ENCODE results near the gene ALK. TPM values are rescaled to one million over a fixed set of nuclear protein-coding genes. Genes with fewer than 3 reads are reported as not detected.

Gene ALK
- total RNA-seq, 1 donor from 2014 or later, result 0.52 TPM

DNA sequence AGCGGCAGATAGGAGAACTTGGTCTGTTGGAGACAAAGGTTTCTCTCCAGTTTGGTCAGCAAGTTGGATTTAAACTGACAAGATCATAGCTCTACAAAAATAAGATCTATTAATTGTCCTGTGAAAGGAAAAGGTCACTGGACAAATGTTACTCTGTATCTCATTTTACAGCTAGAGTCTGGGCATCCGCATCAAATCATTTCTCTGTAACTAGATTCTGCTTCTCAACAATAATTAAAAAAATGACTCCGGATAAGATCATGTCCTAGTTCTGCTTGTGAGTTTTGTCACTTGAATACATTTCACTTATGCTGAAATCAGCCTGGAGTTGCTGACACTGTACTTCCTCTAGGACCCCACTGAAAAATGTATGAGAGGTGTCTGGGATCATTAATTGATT lies 310.8 kb downstream of the ALK start:
- peaks cover 0 to 5% (median 0%) of the 10 kb centered on the region in 3 donors for H3K27me3 ChIP-seq (ENCODE audit: control insufficient read depth in 3 of 3, insufficient read depth in 3 of 3, low read length in 3 of 3)
- no peak overlapping the region for H3K27ac ChIP-seq (ENCODE audit: low read depth, low read length)
- H3K4me3 ChIP-seq (ENCODE audit: low read length in 3 of 3), result no peak overlapping the region
- no peaks in the 10 kb centered on the region for H3K36me3 ChIP-seq (ENCODE audit: control insufficient read depth in 3 of 3, insufficient read depth in 3 of 3, low read length in 3 of 3)
- no peaks in the 10 kb centered on the region for H3K9me3 ChIP-seq (ENCODE audit: control insufficient read depth in 3 of 3, low read length in 3 of 3)
- no peaks in the 10 kb centered on the region for H3K4me1 ChIP-seq (ENCODE audit: control insufficient read depth in 3 of 3, insufficient read depth in 3 of 3, low read length in 3 of 3)
- H3K9ac ChIP-seq (ENCODE audit: low read depth in 1 of 3, low read length in 3 of 3), result no peak overlapping the region

DNA sequence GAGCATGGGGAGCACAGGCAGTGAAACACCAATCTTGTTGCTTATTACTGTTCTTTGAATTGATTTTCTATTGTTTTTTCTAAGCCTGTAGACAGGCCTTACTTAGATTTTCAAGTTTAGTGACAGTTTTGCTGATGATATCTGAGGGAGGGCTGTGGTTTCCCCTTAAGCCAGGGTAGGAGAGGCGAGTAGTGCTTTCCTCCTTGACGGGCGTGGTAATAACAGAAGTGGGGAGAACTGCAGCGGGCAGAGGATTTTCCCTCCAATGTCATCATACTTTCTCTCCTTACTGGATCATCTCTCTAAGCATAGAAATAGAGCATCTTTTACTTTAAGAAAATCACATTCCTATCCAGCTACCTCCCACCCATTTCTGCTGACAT lies 314.4 kb downstream of the ALK start:
- no peaks in the 10 kb centered on the region for H3K9me3 ChIP-seq (ENCODE audit: control insufficient read depth in 3 of 3, low read length in 3 of 3)
- no peaks in the 10 kb centered on the region for H3K27me3 ChIP-seq (ENCODE audit: control insufficient read depth in 3 of 3, insufficient read depth in 3 of 3, low read length in 3 of 3)

DNA sequence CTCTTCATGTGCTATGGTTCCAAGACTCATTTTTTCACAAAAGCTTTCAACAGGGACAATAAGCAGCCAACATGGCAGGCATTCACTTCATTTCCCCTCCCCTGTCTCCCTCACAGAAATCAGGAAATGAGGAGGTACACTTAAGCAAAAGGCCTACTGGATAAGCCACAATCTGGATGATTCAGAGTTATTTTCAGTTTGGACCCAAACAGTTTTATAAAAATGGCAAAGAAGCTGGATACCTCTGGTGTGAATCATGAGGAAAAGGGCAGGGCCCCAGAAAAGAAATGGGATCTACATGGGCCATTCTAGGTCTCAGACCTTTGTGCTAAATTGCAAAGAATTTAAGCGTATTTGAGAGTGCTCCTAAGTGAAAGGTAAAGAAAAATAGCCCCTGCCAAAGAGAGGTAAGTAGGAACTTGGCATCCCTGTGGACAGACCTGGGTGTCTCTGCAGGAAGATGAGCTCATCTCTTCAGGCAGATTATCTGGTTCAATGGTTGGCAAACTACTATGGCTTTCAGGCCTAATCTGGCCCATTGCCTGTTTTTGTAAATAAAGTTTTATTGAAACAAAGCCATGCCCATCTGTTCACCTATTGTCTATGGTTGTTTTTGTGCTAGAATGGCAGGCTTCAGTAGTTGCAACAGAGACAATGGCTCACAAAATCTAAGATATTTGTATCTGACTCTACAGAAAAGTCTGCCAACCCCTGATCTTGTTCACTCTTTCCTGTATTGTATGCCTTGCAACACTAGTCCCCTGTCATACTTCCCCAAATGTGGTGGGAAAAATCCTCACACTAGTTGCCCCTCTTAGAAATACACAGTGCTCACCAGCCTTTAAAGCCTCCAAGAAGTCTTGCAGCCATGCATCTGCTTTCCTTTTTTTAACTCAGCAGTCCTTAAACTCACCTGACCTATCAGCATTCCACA lies 315.0 kb downstream of the ALK start:
- Histone ChIP-seq H3K9me3 (ENCODE audit: control insufficient read depth in 3 of 3, low read length in 3 of 3) (no peaks in the 10 kb centered on the region), H3K36me3 (ENCODE audit: control insufficient read depth in 3 of 3, insufficient read depth in 3 of 3, low read length in 3 of 3) (no peaks in the 10 kb centered on the region), H3K4me1 (ENCODE audit: control insufficient read depth in 3 of 3, insufficient read depth in 3 of 3, low read length in 3 of 3) (no peaks in the 10 kb centered on the region), H3K4me3 (ENCODE audit: low read length in 3 of 3) (no peak overlapping the region), H3K27me3 (ENCODE audit: control insufficient read depth in 3 of 3, insufficient read depth in 3 of 3, low read length in 3 of 3) (no peaks in the 10 kb centered on the region), H3K9ac (ENCODE audit: low read depth in 1 of 3, low read length in 3 of 3) (no peak overlapping the region), H3K27ac (ENCODE audit: low read depth, low read length) (no peak overlapping the region)

More for the DNA sequence above, 314.4 kb downstream of the ALK start:
- Histone ChIP-seq H3K4me1 (ENCODE audit: control insufficient read depth in 3 of 3, insufficient read depth in 3 of 3, low read length in 3 of 3) (no peaks in the 10 kb centered on the region), H3K4me3 (ENCODE audit: low read length in 3 of 3) (no peak overlapping the region), H3K27ac (ENCODE audit: low read depth, low read length) (no peak overlapping the region), H3K9ac (ENCODE audit: low read depth in 1 of 3, low read length in 3 of 3) (no peak overlapping the region), H3K36me3 (ENCODE audit: control insufficient read depth in 3 of 3, insufficient read depth in 3 of 3, low read length in 3 of 3) (no peaks in the 10 kb centered on the region)

GRCh38 chr2:29603341-29603740 lies 318.0 kb downstream of the ALK start:
- Histone ChIP-seq H3K4me3 (ENCODE audit: low read length in 3 of 3) (no peak overlapping the region), H3K27me3 (ENCODE audit: control insufficient read depth in 3 of 3, insufficient read depth in 3 of 3, low read length in 3 of 3) (no peaks in the 10 kb centered on the region), H3K36me3 (ENCODE audit: control insufficient read depth in 3 of 3, insufficient read depth in 3 of 3, low read length in 3 of 3) (no peaks in the 10 kb centered on the region), H3K27ac (ENCODE audit: low read depth, low read length) (no peak overlapping the region), H3K9ac (ENCODE audit: low read depth in 1 of 3, low read length in 3 of 3) (no peak overlapping the region), H3K4me1 (ENCODE audit: control insufficient read depth in 3 of 3, insufficient read depth in 3 of 3, low read length in 3 of 3) (no peaks in the 10 kb centered on the region), H3K9me3 (ENCODE audit: control insufficient read depth in 3 of 3, low read length in 3 of 3) (no peaks in the 10 kb centered on the region)

GRCh38 chr2:29601872-29602271 lies 319.5 kb downstream of the ALK start:
- Histone ChIP-seq H3K27ac (ENCODE audit: low read depth, low read length) (no peak overlapping the region), H3K27me3 (ENCODE audit: control insufficient read depth in 3 of 3, insufficient read depth in 3 of 3, low read length in 3 of 3) (no peaks in the 10 kb centered on the region), H3K9ac (ENCODE audit: low read depth in 1 of 3, low read length in 3 of 3) (no peak overlapping the region), H3K4me1 (ENCODE audit: control insufficient read depth in 3 of 3, insufficient read depth in 3 of 3, low read length in 3 of 3) (peaks cover 0 to 1% (median 0%) of the 10 kb centered on the region in 3 donors), H3K9me3 (ENCODE audit: control insufficient read depth in 3 of 3, low read length in 3 of 3) (no peaks in the 10 kb centered on the region), H3K4me3 (ENCODE audit: low read length in 3 of 3) (no peak overlapping the region), H3K36me3 (ENCODE audit: control insufficient read depth in 3 of 3, insufficient read depth in 3 of 3, low read length in 3 of 3) (no peaks in the 10 kb centered on the region)

DNA sequence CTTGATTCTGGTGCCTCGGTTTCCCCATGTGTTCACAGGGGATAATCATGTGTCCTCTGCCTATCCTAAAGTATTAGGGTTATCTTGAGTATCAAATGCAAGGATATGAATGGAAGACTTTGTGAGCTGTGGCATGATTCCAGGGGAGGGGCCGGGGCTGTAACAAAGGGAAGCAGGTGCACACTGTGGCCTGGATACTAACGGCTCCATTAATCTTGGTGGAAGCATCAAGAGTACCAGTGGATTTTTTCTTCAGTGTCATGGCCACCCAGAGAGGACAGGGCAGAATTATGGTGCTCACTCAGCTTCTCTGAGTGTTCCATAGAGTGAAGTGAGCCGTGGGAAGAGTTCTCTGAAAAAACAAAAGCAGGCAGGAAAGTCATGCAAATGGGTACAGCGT lies 320.1 kb downstream of the ALK start:
- H3K9ac ChIP-seq (ENCODE audit: low read depth in 1 of 3, low read length in 3 of 3), result no peak overlapping the region
- H3K27me3 ChIP-seq (ENCODE audit: control insufficient read depth in 3 of 3, insufficient read depth in 3 of 3, low read length in 3 of 3), result no peaks in the 10 kb centered on the region
- no peak overlapping the region for H3K4me3 ChIP-seq (ENCODE audit: low read length in 3 of 3)
- H3K4me1 ChIP-seq (ENCODE audit: control insufficient read depth in 3 of 3, insufficient read depth in 3 of 3, low read length in 3 of 3), result peaks cover 0 to 2% (median 0%) of the 10 kb centered on the region in 3 donors
- H3K36me3 ChIP-seq (ENCODE audit: control insufficient read depth in 3 of 3, insufficient read depth in 3 of 3, low read length in 3 of 3), result no peaks in the 10 kb centered on the region
- no peak overlapping the region for H3K27ac ChIP-seq (ENCODE audit: low read depth, low read length)
- H3K9me3 ChIP-seq (ENCODE audit: control insufficient read depth in 3 of 3, low read length in 3 of 3), result no peaks in the 10 kb centered on the region

DNA sequence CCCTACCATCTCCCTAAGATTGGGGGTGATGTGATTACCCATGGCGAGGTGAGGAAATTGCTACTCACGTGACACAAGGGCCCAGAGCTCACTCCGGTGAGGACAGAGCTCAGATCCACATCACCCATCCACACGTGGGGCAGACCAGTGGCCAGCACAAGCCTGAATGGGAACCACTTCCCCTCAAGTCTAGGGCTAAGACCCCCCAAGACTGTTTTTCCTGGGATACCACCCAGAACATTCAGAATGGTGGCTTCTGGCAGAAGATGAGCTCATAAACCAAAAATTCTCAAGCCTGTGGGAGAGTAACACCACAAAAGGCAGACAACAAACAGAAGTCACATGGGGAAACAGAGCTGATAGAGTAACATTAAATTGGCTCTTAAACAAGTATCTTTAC lies 321.4 kb downstream of the ALK start:
- Histone ChIP-seq H3K36me3 (ENCODE audit: control insufficient read depth in 3 of 3, insufficient read depth in 3 of 3, low read length in 3 of 3) (no peaks in the 10 kb centered on the region), H3K27me3 (ENCODE audit: control insufficient read depth in 3 of 3, insufficient read depth in 3 of 3, low read length in 3 of 3) (no peaks in the 10 kb centered on the region), H3K9ac (ENCODE audit: low read depth in 1 of 3, low read length in 3 of 3) (no peak overlapping the region), H3K9me3 (ENCODE audit: control insufficient read depth in 3 of 3, low read length in 3 of 3) (no peaks in the 10 kb centered on the region), H3K4me1 (ENCODE audit: control insufficient read depth in 3 of 3, insufficient read depth in 3 of 3, low read length in 3 of 3) (peaks cover 0 to 2% (median 0%) of the 10 kb centered on the region in 3 donors), H3K27ac (ENCODE audit: low read depth, low read length) (no peak overlapping the region), H3K4me3 (ENCODE audit: low read length in 3 of 3) (no peak overlapping the region)

- no peak overlapping the region for H3K9ac ChIP-seq (ENCODE audit: low read depth in 1 of 3, low read length in 3 of 3)
- H3K9me3 ChIP-seq (ENCODE audit: control insufficient read depth in 3 of 3, low read length in 3 of 3), result no peaks in the 10 kb centered on the region
- H3K27me3 ChIP-seq (ENCODE audit: control insufficient read depth in 3 of 3, insufficient read depth in 3 of 3, low read length in 3 of 3), result no peaks in the 10 kb centered on the region
- H3K4me3 ChIP-seq (ENCODE audit: low read length in 3 of 3), result no peak overlapping the region
- H3K4me1 ChIP-seq (ENCODE audit: control insufficient read depth in 3 of 3, insufficient read depth in 3 of 3, low read length in 3 of 3), result peaks cover 0 to 2% (median 0%) of the 10 kb centered on the region in 3 donors
- H3K36me3 ChIP-seq (ENCODE audit: control insufficient read depth in 3 of 3, insufficient read depth in 3 of 3, low read length in 3 of 3), result no peaks in the 10 kb centered on the region
- no peak overlapping the region for H3K27ac ChIP-seq (ENCODE audit: low read depth, low read length)
Measured at GRCh38 chr2:29598978-29599377, 322.4 kb downstream of the ALK start.

- no peak overlapping the region for H3K27ac ChIP-seq (ENCODE audit: low read depth, low read length)
- H3K4me3 ChIP-seq (ENCODE audit: low read length in 3 of 3), result no peak overlapping the region
- no peaks in the 10 kb centered on the region for H3K9me3 ChIP-seq (ENCODE audit: control insufficient read depth in 3 of 3, low read length in 3 of 3)
- no peaks in the 10 kb centered on the region for H3K36me3 ChIP-seq (ENCODE audit: control insufficient read depth in 3 of 3, insufficient read depth in 3 of 3, low read length in 3 of 3)
- H3K4me1 ChIP-seq (ENCODE audit: control insufficient read depth in 3 of 3, insufficient read depth in 3 of 3, low read length in 3 of 3), result peaks cover 0 to 2% (median 0%) of the 10 kb centered on the region in 3 donors
- no peaks in the 10 kb centered on the region for H3K27me3 ChIP-seq (ENCODE audit: control insufficient read depth in 3 of 3, insufficient read depth in 3 of 3, low read length in 3 of 3)
- H3K9ac ChIP-seq (ENCODE audit: low read depth in 1 of 3, low read length in 3 of 3), result no peak overlapping the region
Measured at GRCh38 chr2:29597035-29597434, 324.4 kb downstream of the ALK start.

DNA sequence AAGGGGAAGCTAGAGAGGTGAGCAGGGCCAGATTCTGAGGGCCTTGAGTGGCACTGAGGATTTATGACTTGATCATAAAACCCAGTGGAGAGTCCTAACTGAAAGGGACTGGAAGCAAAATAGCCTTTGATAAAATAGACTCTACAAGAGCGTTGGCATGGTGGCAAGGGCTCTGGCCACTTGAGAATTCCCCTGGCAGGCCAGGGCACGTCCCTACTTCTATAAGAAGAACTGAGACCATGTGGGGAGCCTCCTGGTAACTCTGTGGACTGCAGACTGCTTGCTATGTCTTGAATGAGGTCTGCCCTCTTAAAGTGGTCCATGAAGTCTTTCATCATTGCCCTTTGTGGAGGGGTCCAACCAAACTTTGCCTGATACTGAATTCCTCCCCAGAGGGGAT lies 324.8 kb downstream of the ALK start:
- H3K4me3 ChIP-seq (ENCODE audit: low read length in 3 of 3), result no peak overlapping the region
- peaks cover 0 to 2% (median 0%) of the 10 kb centered on the region in 3 donors for H3K4me1 ChIP-seq (ENCODE audit: control insufficient read depth in 3 of 3, insufficient read depth in 3 of 3, low read length in 3 of 3)
- H3K27ac ChIP-seq (ENCODE audit: low read depth, low read length), result no peak overlapping the region
- no peaks in the 10 kb centered on the region for H3K27me3 ChIP-seq (ENCODE audit: control insufficient read depth in 3 of 3, insufficient read depth in 3 of 3, low read length in 3 of 3)
- no peaks in the 10 kb centered on the region for H3K36me3 ChIP-seq (ENCODE audit: control insufficient read depth in 3 of 3, insufficient read depth in 3 of 3, low read length in 3 of 3)
- no peak overlapping the region for H3K9ac ChIP-seq (ENCODE audit: low read depth in 1 of 3, low read length in 3 of 3)
- H3K9me3 ChIP-seq (ENCODE audit: control insufficient read depth in 3 of 3, low read length in 3 of 3), result no peaks in the 10 kb centered on the region

All from skeletal muscle tissue (tissue), 4 donors.